Stomach (tissue), 4 donors: ENCODE data around the gene PIEZO2.

Experiments used
- CTCF ChIP-seq, 7 experiments: fragments of 450-650 bp in 4 of 7; fragments of 200-600 bp in 3 of 7; sonication (generic) in 3 of 7; IDR thresholded peaks; one replicate each; pipeline ENCODE4 v1.5.1; 2016 to 2019; ENCODE audit warnings: antibody characterized with exemption in 7 of 7, control low read depth in 2 of 7, mild to moderate bottlenecking in 1 of 7
- POLR2A ChIP-seq, 4 donors: fragments of 450-650 bp; IDR thresholded peaks; one replicate each; pipeline ENCODE4 v1.6.1; 2016; ENCODE audit warnings: antibody characterized with exemption in 4 of 4, control low read depth in 2 of 4, mild to moderate bottlenecking in 1 of 4, moderate library complexity in 1 of 4
- POLR2AphosphoS5 ChIP-seq, 3 donors: sonication (generic); formaldehyde crosslinking; IDR thresholded peaks; one replicate each; pipeline ENCODE4 v1.6.1; 2016; ENCODE audit warnings: antibody characterized with exemption in 3 of 3

GRCh38 chr18:11004294-11004693 is 145.1 kb downstream of the PIEZO2 start:
- TF ChIP-seq CTCF (IDR thresholded peaks at IDR 0.05) (no peak), POLR2AphosphoS5 (IDR thresholded peaks at IDR 0.05) (no peak), POLR2A (IDR thresholded peaks at IDR 0.05) (no peak)
